K562 (cell line): Measurements from ENCODE around the gene THUMPD2. TPM values are rescaled to one million over a fixed set of nuclear protein-coding genes. Genes with fewer than 3 reads are reported as not detected.

Experiments used
- CBFA2T2 ChIP-seq: fragments of 450-650 bp; conservative IDR thresholded peaks from 2 replicates; pipeline ENCODE4 v1.6.1; 2017; ENCODE audit warnings: mild to moderate bottlenecking
- CBX1 ChIP-seq: sonication (generic); IDR thresholded peaks from 2 replicates; pipeline ENCODE4 v1.6.1; 2016; ENCODE audit warnings: antibody characterized with exemption, low read depth, mild to moderate bottlenecking
- DDX20 ChIP-seq: fragments of 450-650 bp; IDR thresholded peaks from 2 replicates; pipeline ENCODE4 v1.6.1; 2016; ENCODE audit warnings: missing genetic modification characterization, low read depth, mild to moderate bottlenecking, missing compliant biosample characterization, moderate library complexity
- DEAF1 ChIP-seq: fragments of 450-650 bp; formaldehyde crosslinking; IDR thresholded peaks from 2 replicates; pipeline ENCODE4 v1.4.0; 2020; ENCODE audit warnings: mild to moderate bottlenecking, moderate library complexity
- E2F6 ChIP-seq, 2 experiments: IDR thresholded peaks; 2 replicates each; pipeline ENCODE4 v1.6.1; 2011; ENCODE audit warnings: borderline replicate concordance in 1 of 2, control low read depth in 1 of 2, low read depth in 1 of 2, low read length in 1 of 2, mild to moderate bottlenecking in 1 of 2, mixed read lengths in 1 of 2, moderate library complexity in 1 of 2; ENCODE audit not compliant: insufficient read depth in 1 of 2, insufficient read length in 1 of 2, poor library complexity in 1 of 2, severe bottlenecking in 1 of 2; ENCODE audit errors: extremely low read depth in 1 of 2
- FOXJ2 ChIP-seq: fragments of 200-800 bp; sonication (Bioruptor generic); IDR thresholded peaks from 2 replicates; pipeline ENCODE4 v1.6.1; 2016; ENCODE audit warnings: missing genetic modification characterization, missing compliant biosample characterization
- GABPB2 ChIP-seq: fragments of 250-450 bp; sonication (Bioruptor Pico); conservative IDR thresholded peaks from 2 replicates; pipeline ENCODE4 v1.5.1; 2021; ENCODE audit warnings: mild to moderate bottlenecking
- LCOR ChIP-seq: sonication (generic); formaldehyde crosslinking; IDR thresholded peaks from 2 replicates; pipeline ENCODE4 v1.8.0; 2022; ENCODE audit warnings: mild to moderate bottlenecking, missing genetic modification reagents
- OTX1 ChIP-seq: fragments of 450-650 bp; formaldehyde crosslinking; IDR thresholded peaks from 2 replicates; pipeline ENCODE4 v1.4.0; 2022; ENCODE audit warnings: mild to moderate bottlenecking
- PHF20 ChIP-seq: fragments of 450-650 bp; IDR thresholded peaks from 2 replicates; pipeline ENCODE4 v1.6.1; 2018; ENCODE audit not compliant: partially characterized antibody
- PYGO2 ChIP-seq: fragments of 450-650 bp; IDR thresholded peaks from 2 replicates; pipeline ENCODE4 v1.6.1; 2016; ENCODE audit warnings: mild to moderate bottlenecking, missing genetic modification characterization, moderate library complexity, missing compliant biosample characterization
- TAF15 ChIP-seq: fragments of 200-400 bp; formaldehyde crosslinking; IDR thresholded peaks from 2 replicates; pipeline ENCODE4 v1.6.1; 2017; ENCODE audit warnings: mild to moderate bottlenecking, low read depth, low read length, moderate library complexity
- TFAP4 ChIP-seq: sonication (generic); formaldehyde crosslinking; IDR thresholded peaks from 2 replicates; pipeline ENCODE4 v1.8.0; 2022; ENCODE audit warnings: missing genetic modification reagents, mild to moderate bottlenecking, moderate library complexity, borderline replicate concordance
- THRA ChIP-seq: fragments of 450-650 bp; IDR thresholded peaks from 2 replicates; pipeline ENCODE4 v1.6.1; 2017; ENCODE audit warnings: mild to moderate bottlenecking, moderate library complexity
- ZBTB9 ChIP-seq: fragments of 450-650 bp; formaldehyde crosslinking; IDR thresholded peaks from 2 replicates; pipeline ENCODE4 v1.4.0; 2020; ENCODE audit warnings: mild to moderate bottlenecking, moderate library complexity
- ZFP30 ChIP-seq: fragments of 250-450 bp; sonication (Bioruptor Pico); IDR thresholded peaks from 2 replicates; pipeline ENCODE4 v1.8.0; 2022; ENCODE audit warnings: moderate library complexity, mild to moderate bottlenecking, inconsistent platforms, borderline replicate concordance
- ZNF143 ChIP-seq: sonication (generic); formaldehyde crosslinking; IDR thresholded peaks from 2 replicates; pipeline ENCODE4 v1.9.0; 2022; ENCODE audit warnings: mild to moderate bottlenecking, missing genetic modification reagents
- ZNF212 ChIP-seq: fragments of 450-650 bp; formaldehyde crosslinking; IDR thresholded peaks from 2 replicates; pipeline ENCODE4 v1.4.0; 2020; ENCODE audit warnings: mild to moderate bottlenecking
- polyA plus RNA-seq, 8 experiments: library from polyadenylated mRNA; depleted of rRNA in 4 of 8; stranded (reverse) in 5 of 8; unstranded in 3 of 8; fragments of >200 nt; fragmentation: Nextera tagmentation in 2 of 8; fragmentation: Illumina TruSeq in 1 of 8; extraction: Ambion mirVana in 2 of 8; extraction: Trizol in 1 of 8; gene quantifications; 2 replicates each; pipeline versions ENCODE4 v1.2.1 to v1.2.3, GENCODE V29; 2011 to 2014; ENCODE audit warnings: inconsistent platforms in 1 of 8, missing spikeins in 1 of 8
- total RNA-seq, 7 experiments: library from RNA; depleted of rRNA in 6 of 7; stranded (reverse); fragments of >200 nt in 6 of 7; fragmentation: Illumina TruSeq in 2 of 7; extraction: Trizol in 2 of 7; gene quantifications; 2 replicates each; pipeline versions ENCODE4 v1.2.1 to v1.2.3, GENCODE V29; 2011 to 2021; ENCODE audit warnings: low replicate concordance in 1 of 7

The THUMPD2 gene
- total and polyA plus RNA-seq, 9 of the 15 experiments (the other 6 are each of a cell fraction or from before 2014, with no cell fraction given), result 9.6 to 40.4 (median 24.0) TPM

- peak; percentile 61; the same call in 1 of the 2 replicates for TF ChIP-seq TFAP4
- 0 out of 2 replicates have a peak, but pooled peaks have one; percentile 57 for TF ChIP-seq ZNF212
- no peak for TF ChIP-seq ZFP30
- no peak for TF ChIP-seq DDX20 (tag)
- peak; percentile 68 to 84 for TF ChIP-seq E2F6 (IDR thresholded peaks at IDR 0.05; ENCODE audit: borderline replicate concordance in 1 of 2, extremely low read depth in 1 of 2, insufficient read depth in 1 of 2, insufficient read length in 1 of 2, low read depth in 1 of 2, low read length in 1 of 2, poor library complexity in 1 of 2, severe bottlenecking in 1 of 2)
- no peak for TF ChIP-seq OTX1
- no peak for TF ChIP-seq GABPB2 (CRISPR knock-in tag)
- peak; percentile 65 for TF ChIP-seq CBFA2T2
- TF ChIP-seq FOXJ2 (tag), result peak; percentile 69
- no peak for TF ChIP-seq TAF15
- 0 out of 2 replicates have a peak, but pooled peaks have one; percentile 35 for TF ChIP-seq CBX1
- peak; percentile 68; the same call in 1 of the 2 replicates for TF ChIP-seq LCOR (CRISPR knock-in tag)
- TF ChIP-seq PYGO2 (tag), result no peak
- no peak for TF ChIP-seq DEAF1 (CRISPR knock-in tag)
- TF ChIP-seq PHF20, result peak; percentile 73
- TF ChIP-seq THRA, result no peak
- TF ChIP-seq ZNF143 (CRISPR knock-in tag), result no peak
- peak; percentile 84 for TF ChIP-seq ZBTB9 (CRISPR knock-in tag)
These were observed at the start of gene THUMPD2 (continued) for GRCh38 chr2:39778775-39779340.
